ENCODE data around the gene CD19. TPM values are rescaled to one million over a fixed set of nuclear protein-coding genes. Genes with fewer than 3 reads are reported as not detected.

The CD19 gene
- polyA plus RNA-seq, 3 donors, result 0.28 to 0.75 (median 0.65) TPM

DNA sequence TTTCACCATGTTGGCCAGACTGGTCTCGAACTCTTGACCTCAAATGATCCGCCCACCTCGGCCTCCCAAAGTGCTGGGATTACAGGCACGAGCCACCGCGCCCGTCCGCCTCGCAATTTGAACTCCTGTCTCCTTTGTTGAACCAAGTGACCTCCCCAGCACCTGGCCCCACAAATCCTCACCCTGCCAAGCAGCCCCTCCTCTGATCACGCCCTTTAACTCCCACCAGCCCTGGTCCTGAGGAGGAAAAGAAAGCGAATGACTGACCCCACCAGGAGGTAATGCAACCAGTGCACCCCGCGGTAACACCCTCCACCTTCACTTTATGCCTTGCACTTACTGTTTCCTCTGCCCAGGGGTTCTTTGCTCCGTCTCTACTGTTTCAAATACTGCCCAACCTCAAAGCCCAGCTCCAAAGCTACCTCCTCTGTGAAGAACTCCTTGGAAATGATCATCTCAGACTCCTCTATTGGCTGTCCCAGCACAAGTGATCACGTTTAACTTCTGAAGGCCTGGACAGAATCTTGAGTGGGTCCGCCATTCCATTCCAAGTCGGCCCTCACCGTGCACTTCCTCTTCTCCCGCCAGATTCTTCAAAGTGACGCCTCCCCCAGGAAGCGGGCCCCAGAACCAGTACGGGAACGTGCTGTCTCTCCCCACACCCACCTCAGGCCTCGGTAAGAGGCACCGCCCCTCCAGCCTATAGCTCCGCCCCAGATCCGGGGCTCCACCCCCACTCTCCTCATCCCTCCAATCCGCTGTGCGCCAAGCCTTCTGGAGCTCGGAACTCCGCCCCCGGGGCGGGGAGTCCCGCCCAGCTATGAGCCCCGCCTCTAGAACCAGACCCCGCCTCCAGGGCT is 4.4 kb downstream of the CD19 start:
- no peaks in the 10 kb centered on the region for H4K20me1 ChIP-seq (ENCODE audit: insufficient read depth, low read length)
- H3K27ac ChIP-seq (ENCODE audit: low read depth in 1 of 2, low read length in 2 of 2), result peak overlapping the region; percentile 36 to 55

DNA sequence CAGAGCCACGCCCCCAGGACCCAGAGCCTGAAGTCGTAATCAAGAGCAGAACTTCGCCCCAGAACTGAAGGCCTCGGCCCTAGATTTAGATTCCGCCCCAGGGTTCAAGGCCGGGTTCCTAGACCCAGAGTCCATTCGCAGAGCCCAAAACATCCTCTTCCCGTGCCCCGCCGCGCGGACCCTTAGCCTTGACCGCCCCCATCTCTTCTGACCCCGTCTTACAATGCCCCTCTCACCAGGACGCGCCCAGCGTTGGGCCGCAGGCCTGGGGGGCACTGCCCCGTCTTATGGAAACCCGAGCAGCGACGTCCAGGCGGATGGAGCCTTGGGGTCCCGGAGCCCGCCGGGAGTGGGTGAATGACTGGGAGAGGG is 5.0 kb downstream of the CD19 start:
- H3K27ac ChIP-seq (ENCODE audit: low read depth in 1 of 2, low read length in 2 of 2), result peak overlapping the region; percentile 36 to 55
- H3K79me2 ChIP-seq (ENCODE audit: insufficient read depth, low read length), result no peaks in the 10 kb centered on the region
- TF ChIP-seq, protein P1, sequence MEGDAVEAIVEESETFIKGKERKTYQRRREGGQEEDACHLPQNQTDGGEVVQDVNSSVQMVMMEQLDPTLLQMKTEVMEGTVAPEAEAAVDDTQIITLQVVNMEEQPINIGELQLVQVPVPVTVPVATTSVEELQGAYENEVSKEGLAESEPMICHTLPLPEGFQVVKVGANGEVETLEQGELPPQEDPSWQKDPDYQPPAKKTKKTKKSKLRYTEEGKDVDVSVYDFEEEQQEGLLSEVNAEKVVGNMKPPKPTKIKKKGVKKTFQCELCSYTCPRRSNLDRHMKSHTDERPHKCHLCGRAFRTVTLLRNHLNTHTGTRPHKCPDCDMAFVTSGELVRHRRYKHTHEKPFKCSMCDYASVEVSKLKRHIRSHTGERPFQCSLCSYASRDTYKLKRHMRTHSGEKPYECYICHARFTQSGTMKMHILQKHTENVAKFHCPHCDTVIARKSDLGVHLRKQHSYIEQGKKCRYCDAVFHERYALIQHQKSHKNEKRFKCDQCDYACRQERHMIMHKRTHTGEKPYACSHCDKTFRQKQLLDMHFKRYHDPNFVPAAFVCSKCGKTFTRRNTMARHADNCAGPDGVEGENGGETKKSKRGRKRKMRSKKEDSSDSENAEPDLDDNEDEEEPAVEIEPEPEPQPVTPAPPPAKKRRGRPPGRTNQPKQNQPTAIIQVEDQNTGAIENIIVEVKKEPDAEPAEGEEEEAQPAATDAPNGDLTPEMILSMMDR (IDR thresholded peaks at IDR 0.05), result no peak
- H3K27ac Mint-ChIP-seq, result peak overlapping the region; percentile 42 to 94 (median 80)
- no peaks in the 10 kb centered on the region for H3K27me3 ChIP-seq (ENCODE audit: control insufficient read depth in 2 of 2, insufficient read depth in 2 of 2, low read length in 2 of 2)
- peaks cover 15 to 18% of the 10 kb centered on the region in 2 donors for H3K4me1 ChIP-seq (ENCODE audit: control insufficient read depth in 1 of 2, insufficient read depth in 2 of 2, low read length in 2 of 2)
- no peak for DNase-seq
- H3K4me2 ChIP-seq (replicated peaks; ENCODE audit: extremely low read depth, low read length, poor library complexity, severe bottlenecking), result peak overlapping the region; percentile 72
- no peaks in the 10 kb centered on the region for H3K36me3 Mint-ChIP-seq
- peak overlapping the region; percentile 82 to 86 for H3K4me3 Mint-ChIP-seq
- no peaks in the 10 kb centered on the region for H3K9me3 ChIP-seq (replicated peaks in 1 of 2; ENCODE audit: control insufficient read depth in 1 of 2, insufficient read depth in 1 of 2, low read length in 2 of 2)
- intact Hi-C loops (cut with micrococcal nuclease), result no loop called here
- H3K9me3 Mint-ChIP-seq, result peaks cover 0 to 5% (median 0%) of the 10 kb centered on the region in 7 donors
- H4K20me1 ChIP-seq (ENCODE audit: insufficient read depth, low read length), result no peaks in the 10 kb centered on the region
- H2AFZ ChIP-seq (ENCODE audit: insufficient read depth, low read depth, low read length, poor library complexity, severe bottlenecking), result peak overlapping the region; percentile 79
- H3K4me3 ChIP-seq (replicated peaks in 1 of 3; ENCODE audit: low read depth in 2 of 3, low read length in 3 of 3), result peak overlapping the region in 1 of 3 experiments; percentile 70
- H3K9ac ChIP-seq (ENCODE audit: insufficient read depth, low read length, poor library complexity, severe bottlenecking), result peak overlapping the region; percentile 58
- peaks cover 0 to 6% (median 1%) of the 10 kb centered on the region in 3 donors for H3K27me3 Mint-ChIP-seq (ENCODE audit: low read depth in 3 of 3)
- peaks cover 18% of the 10 kb centered on the region for H3K4me1 Mint-ChIP-seq
- 57% methylated on average over 15 of the region's 26 CpGs for WGBS (ENCODE audit: insufficient coverage)
- no peaks in the 10 kb centered on the region for H3K36me3 ChIP-seq (replicated peaks in 1 of 2; ENCODE audit: control insufficient read depth in 1 of 2, insufficient read depth in 2 of 2, low read length in 2 of 2)

More for the DNA sequence above, 4.4 kb downstream of the CD19 start:
- peak overlapping the region; percentile 72 for H3K4me2 ChIP-seq (replicated peaks; ENCODE audit: extremely low read depth, low read length, poor library complexity, severe bottlenecking)
- no peaks in the 10 kb centered on the region for H3K36me3 ChIP-seq (replicated peaks in 1 of 2; ENCODE audit: control insufficient read depth in 1 of 2, insufficient read depth in 2 of 2, low read length in 2 of 2)
- DNase-seq, result peak; percentile 94 to 95 (median 95)
- H3K27me3 Mint-ChIP-seq (ENCODE audit: low read depth in 3 of 3), result peaks cover 0 to 6% (median 1%) of the 10 kb centered on the region in 3 donors
- H3K36me3 Mint-ChIP-seq, result no peaks in the 10 kb centered on the region
- no peaks in the 10 kb centered on the region for H3K27me3 ChIP-seq (ENCODE audit: control insufficient read depth in 2 of 2, insufficient read depth in 2 of 2, low read length in 2 of 2)
- H3K9me3 ChIP-seq (replicated peaks in 1 of 2; ENCODE audit: control insufficient read depth in 1 of 2, insufficient read depth in 1 of 2, low read length in 2 of 2), result no peaks in the 10 kb centered on the region
- peak overlapping the region; percentile 58 for H3K9ac ChIP-seq (ENCODE audit: insufficient read depth, low read length, poor library complexity, severe bottlenecking)
- WGBS (ENCODE audit: insufficient coverage), result 27% methylated on average over 33 of the region's 36 CpGs
- H3K4me1 Mint-ChIP-seq, result peaks cover 18% of the 10 kb centered on the region
- H2AFZ ChIP-seq (ENCODE audit: insufficient read depth, low read depth, low read length, poor library complexity, severe bottlenecking), result peak overlapping the region; percentile 79
- peak overlapping the region; percentile 29 to 70 (median 36) for H3K4me3 ChIP-seq (replicated peaks in 1 of 3; ENCODE audit: low read depth in 2 of 3, low read length in 3 of 3)
- H3K4me1 ChIP-seq (ENCODE audit: control insufficient read depth in 1 of 2, insufficient read depth in 2 of 2, low read length in 2 of 2), result peaks cover 15 to 18% of the 10 kb centered on the region in 2 donors
- intact Hi-C loops (cut with micrococcal nuclease), result no loop called here
- peak overlapping the region; percentile 42 to 94 (median 80) for H3K27ac Mint-ChIP-seq
- TF ChIP-seq, protein P1 (IDR thresholded peaks at IDR 0.05), result no peak
- peaks cover 0 to 5% (median 0%) of the 10 kb centered on the region in 7 donors for H3K9me3 Mint-ChIP-seq
- H3K79me2 ChIP-seq (ENCODE audit: insufficient read depth, low read length), result no peaks in the 10 kb centered on the region
- H3K4me3 Mint-ChIP-seq, result peak overlapping the region; percentile 82 to 86
